Measurements from ENCODE around the gene TP73. TPM values are rescaled to one million over a fixed set of nuclear protein-coding genes. Genes with fewer than 3 reads are reported as not detected.

The TP73 gene
- total and polyA plus RNA-seq, 2 donors (not counting 1 experiment from before 2014, with no cell fraction given), result 1.2 to 2.4 TPM

DNA sequence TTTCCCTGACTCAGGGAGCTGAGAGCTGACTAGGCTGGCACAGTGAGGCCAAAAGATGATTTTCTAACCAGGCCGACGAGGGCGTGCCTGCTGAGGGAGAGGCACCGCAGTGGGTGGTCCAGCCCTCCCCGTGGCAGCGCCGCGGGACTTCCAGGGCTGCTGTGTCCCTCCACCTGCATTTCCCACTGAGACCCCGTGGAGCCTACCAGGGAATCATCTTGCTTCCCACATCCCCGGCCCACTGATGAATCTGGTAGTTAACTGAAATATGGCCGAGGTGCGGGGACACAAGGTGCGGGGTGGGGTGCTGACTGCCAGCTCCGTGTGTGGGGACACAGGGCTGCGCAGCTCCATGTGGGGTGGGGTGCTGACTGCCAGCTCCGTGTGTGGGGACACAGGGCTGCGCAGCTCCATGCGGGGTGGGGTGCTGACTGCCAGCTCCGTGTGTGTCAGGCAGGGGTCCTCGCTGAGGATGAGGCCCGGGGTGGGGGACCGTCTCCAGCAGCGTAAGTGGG, 12.9 kb upstream of the TP73 start:
- Mint-ChIP-seq H3K4me3 (no peak overlapping the region), H3K4me1 (no peaks in the 10 kb centered on the region), H3K27ac (no peak overlapping the region), H3K9me3 (ENCODE audit: insufficient read depth) (no peaks in the 10 kb centered on the region), H3K27me3 (no peaks in the 10 kb centered on the region)
- CTCF ChIA-PET, result interaction anchor here (1.4 kb wide), 1 partner anchor 18 kb away, joined by 4 read pairs; no protein-coding TSS in a partner anchor
- POLR2A ChIA-PET, result no interaction called here
- Histone ChIP-seq H2AFZ (ENCODE audit: insufficient read depth, low read depth, low read length, poor library complexity, severe bottlenecking) (no peak overlapping the region), H3K27me3 (replicated peaks in 1 of 4; ENCODE audit: control extremely low read depth in 1 of 4, control insufficient read depth in 3 of 4, insufficient read depth in 4 of 4, low read length in 3 of 4) (no peaks in the 10 kb centered on the region), H3K79me2 (ENCODE audit: control insufficient read depth, insufficient read depth, low read length) (peaks cover 10% of the 10 kb centered on the region), H3K4me2 (replicated peaks; ENCODE audit: low read depth, low read length, poor library complexity, severe bottlenecking) (no peak overlapping the region), H3K9me3 (ENCODE audit: control extremely low read depth in 1 of 3, control insufficient read depth in 2 of 3, insufficient read depth in 1 of 3, low read length in 2 of 3) (no peaks in the 10 kb centered on the region), H3K27ac (ENCODE audit: low read length in 2 of 2) (no peak overlapping the region), H4K20me1 (ENCODE audit: control insufficient read depth, insufficient read depth, low read length, poor library complexity, severe bottlenecking) (no peaks in the 10 kb centered on the region), H3K36me3 (replicated peaks in 1 of 2; ENCODE audit: control extremely low read depth in 1 of 2, control insufficient read depth in 1 of 2, extremely low read depth in 1 of 2, insufficient read depth in 2 of 2, low read length in 1 of 2) (peaks cover 0 to 46% of the 10 kb centered on the region in 2 experiments), H3K4me1 (ENCODE audit: control insufficient read depth in 2 of 2, insufficient read depth in 2 of 2, low read length in 2 of 2) (no peaks in the 10 kb centered on the region), H3K4me3 (ENCODE audit: control extremely low read depth in 1 of 5, extremely low read depth in 1 of 5, insufficient read depth in 1 of 5, low read depth in 2 of 5, low read length in 4 of 5) (no peak overlapping the region), H3K9ac (ENCODE audit: low read length) (no peak overlapping the region)
- no peak for TF ChIP-seq CTCF (IDR thresholded peaks at IDR 0.05)
- TF ChIP-seq EZH2 (IDR thresholded peaks at IDR 0.05; ENCODE audit: borderline replicate concordance, insufficient read depth, low read depth, low read length, poor library complexity, severe bottlenecking), result no peak
- ATAC-seq (ENCODE audit: low read depth) (no peak), DNase-seq (no peak)
- intact Hi-C loops (cut with micrococcal nuclease), result no loop called here
- 100% methylated on average over 14 of the region's 23 CpGs for WGBS (ENCODE audit: insufficient coverage)

- Histone ChIP-seq H3K4me1 (ENCODE audit: control insufficient read depth in 2 of 2, insufficient read depth in 2 of 2, low read length in 2 of 2) (no peaks in the 10 kb centered on the region), H3K79me2 (ENCODE audit: control insufficient read depth, insufficient read depth, low read length) (peaks cover 10% of the 10 kb centered on the region), H3K4me3 (ENCODE audit: control extremely low read depth in 1 of 5, extremely low read depth in 1 of 5, insufficient read depth in 1 of 5, low read depth in 2 of 5, low read length in 4 of 5) (no peak overlapping the region), H3K4me2 (replicated peaks; ENCODE audit: low read depth, low read length, poor library complexity, severe bottlenecking) (no peak overlapping the region), H2AFZ (ENCODE audit: insufficient read depth, low read depth, low read length, poor library complexity, severe bottlenecking) (no peak overlapping the region), H3K27ac (ENCODE audit: low read length in 2 of 2) (no peak overlapping the region), H3K36me3 (replicated peaks in 1 of 2; ENCODE audit: control extremely low read depth in 1 of 2, control insufficient read depth in 1 of 2, extremely low read depth in 1 of 2, insufficient read depth in 2 of 2, low read length in 1 of 2) (peaks cover 3 to 43% of the 10 kb centered on the region in 2 experiments), H3K9me3 (ENCODE audit: control extremely low read depth in 1 of 3, control insufficient read depth in 2 of 3, insufficient read depth in 1 of 3, low read length in 2 of 3) (no peaks in the 10 kb centered on the region), H3K27me3 (replicated peaks in 1 of 4; ENCODE audit: control extremely low read depth in 1 of 4, control insufficient read depth in 3 of 4, insufficient read depth in 4 of 4, low read length in 3 of 4) (no peaks in the 10 kb centered on the region), H4K20me1 (ENCODE audit: control insufficient read depth, insufficient read depth, low read length, poor library complexity, severe bottlenecking) (no peaks in the 10 kb centered on the region), H3K9ac (ENCODE audit: low read length) (no peak overlapping the region)
- ATAC-seq (ENCODE audit: low read depth) (no peak), DNase-seq (no peak)
- intact Hi-C loops (cut with micrococcal nuclease), result no loop called here
- CTCF ChIA-PET, result no interaction called here
- Mint-ChIP-seq H3K9me3 (ENCODE audit: insufficient read depth) (no peaks in the 10 kb centered on the region), H3K4me1 (no peaks in the 10 kb centered on the region), H3K4me3 (no peak overlapping the region), H3K27me3 (no peaks in the 10 kb centered on the region), H3K27ac (no peak overlapping the region)
- 94% methylated on average over 34 of the region's 36 CpGs for WGBS (ENCODE audit: insufficient coverage)
- TF ChIP-seq CTCF (IDR thresholded peaks at IDR 0.05) (no peak), EZH2 (IDR thresholded peaks at IDR 0.05; ENCODE audit: borderline replicate concordance, insufficient read depth, low read depth, low read length, poor library complexity, severe bottlenecking) (no peak)
- POLR2A ChIA-PET, result no interaction called here
Observed at GRCh38 chr1:3640121-3640837, 12.0 kb upstream of the TP73 start.

All from B cell (primary cell).